Measurements from ENCODE around the gene NAB2. TPM values are rescaled to one million over a fixed set of nuclear protein-coding genes. Genes with fewer than 3 reads are reported as not detected.

The NAB2 gene, protein sequence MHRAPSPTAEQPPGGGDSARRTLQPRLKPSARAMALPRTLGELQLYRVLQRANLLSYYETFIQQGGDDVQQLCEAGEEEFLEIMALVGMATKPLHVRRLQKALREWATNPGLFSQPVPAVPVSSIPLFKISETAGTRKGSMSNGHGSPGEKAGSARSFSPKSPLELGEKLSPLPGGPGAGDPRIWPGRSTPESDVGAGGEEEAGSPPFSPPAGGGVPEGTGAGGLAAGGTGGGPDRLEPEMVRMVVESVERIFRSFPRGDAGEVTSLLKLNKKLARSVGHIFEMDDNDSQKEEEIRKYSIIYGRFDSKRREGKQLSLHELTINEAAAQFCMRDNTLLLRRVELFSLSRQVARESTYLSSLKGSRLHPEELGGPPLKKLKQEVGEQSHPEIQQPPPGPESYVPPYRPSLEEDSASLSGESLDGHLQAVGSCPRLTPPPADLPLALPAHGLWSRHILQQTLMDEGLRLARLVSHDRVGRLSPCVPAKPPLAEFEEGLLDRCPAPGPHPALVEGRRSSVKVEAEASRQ
- total RNA-seq (2022; extraction: Qiagen RNA extraction) = 11.7 to 15.1 TPM (median 14.0 TPM) in 5 replicates

DNA sequence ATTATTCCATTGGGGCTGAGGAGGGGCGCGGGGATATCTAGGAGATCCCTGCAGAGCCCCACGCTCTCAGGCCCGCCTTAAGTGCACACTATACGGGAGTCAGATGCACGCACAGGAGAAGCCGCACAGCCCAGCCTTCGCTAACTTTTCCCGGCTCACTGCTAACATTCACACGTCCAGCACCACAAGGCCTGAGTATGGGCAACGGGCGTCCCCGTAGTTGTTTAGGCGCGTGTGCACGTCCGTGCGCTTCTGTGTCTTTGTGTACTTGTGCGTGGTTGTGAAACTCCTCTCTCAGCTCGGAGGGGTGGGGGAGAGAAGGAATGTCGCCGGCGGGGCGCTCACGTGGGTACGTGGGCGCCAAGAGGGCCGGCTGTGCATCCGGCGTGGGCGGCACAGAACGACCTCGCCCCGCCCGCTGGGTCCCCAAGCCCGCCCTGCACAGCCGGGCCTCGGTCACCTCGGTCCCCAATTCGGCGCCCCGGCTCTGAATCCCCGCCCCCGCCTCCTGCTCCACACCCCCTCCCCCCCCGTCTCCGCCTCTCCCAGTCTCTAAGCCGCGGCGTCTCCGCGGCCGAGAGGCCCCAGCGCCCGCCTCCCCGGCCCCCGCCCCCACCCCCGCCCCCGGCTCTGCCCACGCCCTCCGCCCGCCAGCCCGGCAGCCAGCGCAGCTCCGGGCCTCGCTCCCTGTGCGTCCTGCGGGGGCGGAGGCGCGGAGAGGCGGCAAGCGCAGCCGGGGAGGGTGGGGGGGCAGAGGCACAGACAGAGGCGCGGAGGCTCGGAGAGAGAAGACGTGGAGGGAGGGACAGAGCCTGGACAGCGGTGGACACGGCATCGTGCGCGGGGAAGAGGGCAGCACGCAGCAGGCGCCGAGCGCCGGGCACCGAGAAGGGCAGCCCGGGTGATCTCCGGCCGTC lies at the start of gene NAB2:
NAB2 (plus strand) TSS at position 761 of the 917 bp plus-strand sequence. CDS start 158 bp downstream, outside the sequence.

DNA sequence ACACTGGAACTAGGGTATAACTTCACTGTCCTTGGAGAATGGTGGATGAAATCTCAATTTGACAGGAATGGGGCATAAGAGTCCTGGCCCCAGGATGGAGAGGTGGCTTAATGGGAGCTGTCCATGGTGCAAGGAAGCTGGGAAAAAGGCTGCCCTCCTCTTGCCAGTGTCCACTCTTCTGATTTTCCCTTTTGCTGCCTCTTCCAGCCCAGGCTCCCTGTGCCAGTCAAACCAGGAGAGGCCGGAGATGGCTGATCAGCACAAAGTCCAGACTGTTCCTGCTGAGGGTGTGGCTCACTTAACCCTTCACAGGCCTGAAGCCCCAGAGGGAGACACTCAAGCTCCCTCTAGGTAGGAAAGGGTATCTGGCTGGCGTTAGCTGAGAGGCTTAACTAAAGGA lies 39.0 kb upstream of the NAB2 start, which contains the start of gene MYO1A:
MYO1A (minus strand) TSS at position 240 of the 400 bp plus-strand sequence. CDS start 1,806 bp downstream, outside the sequence.

DNA sequence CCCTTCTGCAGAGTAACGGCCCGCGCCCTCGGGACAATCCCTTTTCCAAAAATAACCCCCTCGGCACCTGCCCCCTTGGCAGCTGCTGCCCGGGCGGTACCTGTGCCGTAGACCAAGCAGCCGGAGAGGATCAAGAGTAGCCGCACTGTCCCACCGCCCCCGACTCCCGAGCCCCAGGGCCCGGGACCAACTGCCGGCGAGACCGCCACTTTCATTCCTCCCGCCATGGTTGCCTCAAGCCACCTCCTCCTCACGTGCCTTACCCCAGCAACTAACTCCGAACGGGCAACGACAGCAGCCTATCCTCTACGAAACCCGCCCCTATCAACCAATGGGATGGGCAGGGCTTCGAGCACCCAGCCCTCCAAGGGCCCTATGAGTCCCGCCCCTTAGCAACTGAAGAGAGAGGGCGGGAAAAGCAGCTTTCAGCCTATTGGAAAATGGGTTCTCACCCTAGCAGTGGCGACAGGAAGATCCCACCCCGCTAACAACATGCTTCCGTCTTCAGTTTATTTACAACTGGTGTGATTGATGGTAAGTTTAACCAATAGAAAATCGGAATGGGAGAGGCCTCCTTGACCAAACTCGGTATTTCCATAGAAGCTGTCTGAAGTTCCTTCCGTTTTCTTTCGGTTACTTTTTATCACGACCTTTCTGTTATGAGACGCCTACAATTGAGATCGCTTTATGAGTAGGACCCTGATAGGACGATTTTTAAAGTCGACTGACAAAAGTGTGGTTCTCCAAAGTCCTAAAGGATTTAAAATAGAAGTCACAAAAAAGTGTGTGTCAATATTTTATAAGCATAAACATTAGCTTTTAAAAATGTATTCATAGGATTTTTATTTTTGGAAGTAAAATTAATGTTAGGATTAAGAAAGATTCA lies 10.2 kb upstream of the NAB2 start, which contains the start of gene NEMP1:
NEMP1 (minus strand) TSS at position 273 of the 886 bp plus-strand sequence; CDS start at position 227, 46 bp downstream.

DNA sequence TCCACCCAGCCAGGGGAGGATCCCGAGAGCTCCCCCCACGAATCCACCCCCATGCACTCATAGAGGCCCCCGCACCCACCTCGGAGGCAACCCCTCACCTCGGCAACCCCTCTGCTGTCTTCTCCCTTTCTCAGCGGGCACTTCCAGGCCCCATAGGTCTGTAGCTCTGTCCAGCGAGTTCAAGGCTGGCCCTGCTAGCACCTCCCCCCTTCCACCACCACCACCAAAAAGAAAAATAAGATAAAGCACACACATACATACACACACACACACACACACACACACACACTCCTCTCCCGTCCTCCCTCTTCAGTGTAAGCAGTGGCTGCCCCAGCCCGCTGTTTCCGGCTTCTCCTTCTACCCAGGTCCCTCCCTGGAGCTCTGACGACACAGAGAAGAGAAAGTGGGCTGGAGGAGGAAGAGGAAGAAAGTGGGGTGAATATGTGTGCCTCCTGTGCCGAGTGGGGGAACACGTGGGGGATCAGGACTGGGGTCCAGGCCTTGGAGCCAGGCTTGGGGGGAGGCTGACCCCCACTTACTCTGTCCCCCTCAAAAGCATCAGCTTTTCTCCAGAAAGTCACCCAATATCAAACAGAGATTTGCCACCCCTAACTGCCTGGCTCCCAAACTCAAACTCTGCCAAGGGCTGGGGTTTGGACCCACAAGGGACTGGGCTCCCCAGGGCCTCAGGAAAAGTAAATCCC lies 22.3 kb downstream of the NAB2 start, which contains the start of gene STAT6:
STAT6 (minus strand) TSS at position 332 of the 704 bp plus-strand sequence. CDS start 3,084 bp downstream, outside the sequence.

DNA sequence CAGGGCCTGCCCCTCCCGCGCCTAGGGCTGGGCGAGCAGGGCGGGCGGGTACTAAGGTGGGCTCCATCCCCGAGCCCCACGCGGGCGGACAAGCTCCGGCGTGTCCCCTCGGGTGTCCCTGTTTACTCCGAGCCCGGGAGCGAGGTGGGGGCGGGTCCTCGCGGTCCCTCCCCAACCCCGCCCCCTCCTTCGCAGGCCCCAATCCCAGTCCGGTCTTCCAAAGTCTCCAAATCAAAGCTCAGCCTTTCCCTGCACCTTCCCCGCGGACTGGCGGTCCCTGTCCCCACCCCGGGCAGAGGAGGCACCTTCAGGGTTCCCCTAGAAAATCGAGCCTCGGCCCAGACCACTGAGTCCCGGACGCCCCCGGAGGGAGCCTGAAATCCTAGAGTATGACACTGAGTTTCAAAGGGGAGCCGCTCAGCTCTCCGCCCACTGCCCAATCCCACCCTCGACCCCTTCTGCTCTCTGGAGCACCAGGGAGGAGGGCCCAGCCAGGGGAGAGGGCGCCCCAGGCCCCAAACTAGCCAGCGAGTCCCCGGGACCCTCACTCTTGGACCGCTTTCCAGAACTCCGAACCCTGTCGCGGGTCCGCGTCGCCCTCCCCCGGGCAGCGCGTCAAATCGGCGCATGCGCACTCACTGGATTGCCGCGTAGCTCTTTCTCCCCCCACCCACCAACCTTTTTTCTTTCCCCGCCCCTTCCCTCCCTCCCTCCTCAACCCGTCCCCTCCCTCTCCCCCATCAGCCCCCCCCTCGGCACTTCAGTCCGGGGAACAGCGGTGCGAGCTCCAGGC lies 39.0 kb downstream of the NAB2 start, which contains the start of gene LRP1:
LRP1 (plus strand) TSS at position 758 of the 793 bp plus-strand sequence. CDS start 482 bp downstream, outside the sequence.

Other genes starting within 250 kb of the NAB2 start
- gene SDR9C7, start 154.7 kb upstream of the NAB2 start, total RNA-seq (2022; extraction: Qiagen RNA extraction) = 0.05 to 0.08 TPM (median 0.07 TPM) in 4 of 5 replicates, not detected in the other
- 0.18 to 0.39 TPM (median 0.26 TPM) in 5 replicates for gene RDH16, start 131.5 kb upstream of the NAB2 start, total RNA-seq (2022; extraction: Qiagen RNA extraction)
- 4.7 to 6.6 TPM (median 6.1 TPM) in 5 replicates for gene ZBTB39, start 82.6 kb upstream of the NAB2 start, total RNA-seq (2022; extraction: Qiagen RNA extraction)
- gene TAC3, start 72.6 kb upstream of the NAB2 start, total RNA-seq (2022; extraction: Qiagen RNA extraction) = 0.11 to 0.15 TPM in 2 of 5 replicates, not detected in the others
- 0.10 to 0.72 TPM (median 0.30 TPM) in 5 replicates for gene MYO1A, start 39.0 kb upstream of the NAB2 start, total RNA-seq (2022; extraction: Qiagen RNA extraction)
- gene NEMP1, start 10.3 kb upstream of the NAB2 start, total RNA-seq (2022; extraction: Qiagen RNA extraction) = 11.7 to 18.9 TPM (median 15.6 TPM) in 5 replicates
- gene STAT6, start 22.2 kb downstream of the NAB2 start, total RNA-seq (2022; extraction: Qiagen RNA extraction) = 32.8 to 49.9 TPM (median 45.3 TPM) in 5 replicates
- 9.7 to 18.2 TPM (median 14.8 TPM) in 5 replicates for gene LRP1, start 39.4 kb downstream of the NAB2 start, total RNA-seq (2022; extraction: Qiagen RNA extraction)
- gene LRP1-AS, start 58.5 kb downstream of the NAB2 start, total RNA-seq (2022; extraction: Qiagen RNA extraction) = not detected in 5 replicates
- 3.7 to 6.8 TPM (median 5.3 TPM) in 5 replicates for gene NXPH4, start 127.7 kb downstream of the NAB2 start, total RNA-seq (2022; extraction: Qiagen RNA extraction)
- 110 to 145 TPM (median 136 TPM) in 5 replicates for gene SHMT2, start 140.6 kb downstream of the NAB2 start, total RNA-seq (2022; extraction: Qiagen RNA extraction)
- gene STAC3, start 162.1 kb downstream of the NAB2 start, total RNA-seq (2022; extraction: Qiagen RNA extraction) = 0.18 to 0.54 TPM (median 0.38 TPM) in 4 of 5 replicates, not detected in the other